Measurements from ENCODE around the gene ADM2. TPM values are rescaled to one million over a fixed set of nuclear protein-coding genes. Genes with fewer than 3 reads are reported as not detected.

Gene ADM2
- total RNA-seq, 1 experiment from 2014 or later: 10.9 TPM

- ATAC-seq (no peak), DNase-seq (ENCODE audit: low spot score) (no peak)
- Mint-ChIP-seq H3K4me1 (peaks cover 13% of the 10 kb centered on the region), H3K27me3 (ENCODE audit: low read depth) (peaks cover 14% of the 10 kb centered on the region), H3K9me3 (no peaks in the 10 kb centered on the region), H3K27ac (no peak overlapping the region), H3K36me3 (peaks cover 7% of the 10 kb centered on the region), H3K4me3 (no peak overlapping the region)
- ChIA-PET POLR2A (no interaction called here), CTCF (interaction anchor here (0.8 to 1.2 kb wide), 2 partner anchors 25 to 40 kb away, joined by 3 read pairs; partner anchors contain the start of gene SYCE3)
- no peak for TF ChIP-seq ZNF281 (CRISPR knock-in tag; IDR thresholded peaks at IDR 0.05)
- TF ChIP-seq NFATC4 (CRISPR knock-in tag; IDR thresholded peaks at IDR 0.05): no peak
- TF ChIP-seq, protein P1, sequence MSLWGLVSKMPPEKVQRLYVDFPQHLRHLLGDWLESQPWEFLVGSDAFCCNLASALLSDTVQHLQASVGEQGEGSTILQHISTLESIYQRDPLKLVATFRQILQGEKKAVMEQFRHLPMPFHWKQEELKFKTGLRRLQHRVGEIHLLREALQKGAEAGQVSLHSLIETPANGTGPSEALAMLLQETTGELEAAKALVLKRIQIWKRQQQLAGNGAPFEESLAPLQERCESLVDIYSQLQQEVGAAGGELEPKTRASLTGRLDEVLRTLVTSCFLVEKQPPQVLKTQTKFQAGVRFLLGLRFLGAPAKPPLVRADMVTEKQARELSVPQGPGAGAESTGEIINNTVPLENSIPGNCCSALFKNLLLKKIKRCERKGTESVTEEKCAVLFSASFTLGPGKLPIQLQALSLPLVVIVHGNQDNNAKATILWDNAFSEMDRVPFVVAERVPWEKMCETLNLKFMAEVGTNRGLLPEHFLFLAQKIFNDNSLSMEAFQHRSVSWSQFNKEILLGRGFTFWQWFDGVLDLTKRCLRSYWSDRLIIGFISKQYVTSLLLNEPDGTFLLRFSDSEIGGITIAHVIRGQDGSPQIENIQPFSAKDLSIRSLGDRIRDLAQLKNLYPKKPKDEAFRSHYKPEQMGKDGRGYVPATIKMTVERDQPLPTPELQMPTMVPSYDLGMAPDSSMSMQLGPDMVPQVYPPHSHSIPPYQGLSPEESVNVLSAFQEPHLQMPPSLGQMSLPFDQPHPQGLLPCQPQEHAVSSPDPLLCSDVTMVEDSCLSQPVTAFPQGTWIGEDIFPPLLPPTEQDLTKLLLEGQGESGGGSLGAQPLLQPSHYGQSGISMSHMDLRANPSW (CRISPR knock-in tag; conservative IDR thresholded peaks at IDR 0.05; ENCODE audit: low read depth): no peak
- no peak for TF ChIP-seq ESRRA (CRISPR knock-in tag; IDR thresholded peaks at IDR 0.05; ENCODE audit: borderline replicate concordance)
- TF ChIP-seq, protein P2, sequence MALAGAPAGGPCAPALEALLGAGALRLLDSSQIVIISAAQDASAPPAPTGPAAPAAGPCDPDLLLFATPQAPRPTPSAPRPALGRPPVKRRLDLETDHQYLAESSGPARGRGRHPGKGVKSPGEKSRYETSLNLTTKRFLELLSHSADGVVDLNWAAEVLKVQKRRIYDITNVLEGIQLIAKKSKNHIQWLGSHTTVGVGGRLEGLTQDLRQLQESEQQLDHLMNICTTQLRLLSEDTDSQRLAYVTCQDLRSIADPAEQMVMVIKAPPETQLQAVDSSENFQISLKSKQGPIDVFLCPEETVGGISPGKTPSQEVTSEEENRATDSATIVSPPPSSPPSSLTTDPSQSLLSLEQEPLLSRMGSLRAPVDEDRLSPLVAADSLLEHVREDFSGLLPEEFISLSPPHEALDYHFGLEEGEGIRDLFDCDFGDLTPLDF (CRISPR knock-in tag; IDR thresholded peaks at IDR 0.05): no peak
- TF ChIP-seq GRHL2 (CRISPR knock-in tag; IDR thresholded peaks at IDR 0.05; ENCODE audit: insufficient replicate concordance, severe bottlenecking): no peak
- no peak for TF ChIP-seq NR2C2 (CRISPR knock-in tag; IDR thresholded peaks at IDR 0.05)
- no peak for TF ChIP-seq TCF7 (CRISPR knock-in tag; IDR thresholded peaks at IDR 0.05; ENCODE audit: low read depth)
- no peak for TF ChIP-seq JAZF1 (CRISPR knock-in tag; IDR thresholded peaks at IDR 0.05)
These were observed 41.6 kb downstream of the ADM2 start for GRCh38 chr22:50522806-50523438.

DNA sequence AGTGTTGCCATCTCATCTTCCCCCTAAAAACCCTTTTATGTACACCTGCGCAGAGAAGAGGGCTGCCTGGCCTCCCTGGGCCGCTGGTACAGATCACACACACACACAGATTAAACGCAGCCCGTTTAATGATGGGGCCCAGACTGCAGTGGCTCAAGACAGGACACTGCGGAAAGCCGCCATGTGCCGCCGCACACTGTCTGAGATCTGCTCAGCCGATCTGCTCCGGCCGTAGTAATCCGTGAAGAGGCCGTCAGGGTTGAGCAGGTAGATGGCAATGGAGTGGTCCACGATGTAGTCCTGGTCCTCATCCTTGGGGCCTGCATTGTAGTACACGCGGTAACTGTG is 42.1 kb downstream of the ADM2 start:
- H3K9me3 Mint-ChIP-seq: no peaks in the 10 kb centered on the region
- no peak for TF ChIP-seq ZNF396 (CRISPR knock-in tag; IDR thresholded peaks at IDR 0.05; ENCODE audit: borderline replicate concordance)
- TF ChIP-seq TEAD4 (CRISPR knock-in tag; IDR thresholded peaks at IDR 0.05): no peak
- no peak for TF ChIP-seq JUN (CRISPR knock-in tag; IDR thresholded peaks at IDR 0.05)
- no peak for TF ChIP-seq ZNF232 (CRISPR knock-in tag; IDR thresholded peaks at IDR 0.05)
- TF ChIP-seq, protein P3, sequence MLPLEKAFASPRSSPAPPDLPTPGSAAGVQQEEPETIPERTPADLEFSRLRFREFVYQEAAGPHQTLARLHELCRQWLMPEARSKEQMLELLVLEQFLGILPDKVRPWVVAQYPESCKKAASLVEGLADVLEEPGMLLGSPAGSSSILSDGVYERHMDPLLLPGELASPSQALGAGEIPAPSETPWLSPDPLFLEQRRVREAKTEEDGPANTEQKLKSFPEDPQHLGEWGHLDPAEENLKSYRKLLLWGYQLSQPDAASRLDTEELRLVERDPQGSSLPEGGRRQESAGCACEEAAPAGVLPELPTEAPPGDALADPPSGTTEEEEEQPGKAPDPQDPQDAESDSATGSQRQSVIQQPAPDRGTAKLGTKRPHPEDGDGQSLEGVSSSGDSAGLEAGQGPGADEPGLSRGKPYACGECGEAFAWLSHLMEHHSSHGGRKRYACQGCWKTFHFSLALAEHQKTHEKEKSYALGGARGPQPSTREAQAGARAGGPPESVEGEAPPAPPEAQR (CRISPR knock-in tag; IDR thresholded peaks at IDR 0.05): no peak
- no peak for TF ChIP-seq ZBTB43 (CRISPR knock-in tag; IDR thresholded peaks at IDR 0.05)
- no peak for TF ChIP-seq ZNF416 (CRISPR knock-in tag; IDR thresholded peaks at IDR 0.05)
- TF ChIP-seq GABPB1 (CRISPR knock-in tag; IDR thresholded peaks at IDR 0.05): no peak
- TF ChIP-seq ZNF281 (CRISPR knock-in tag; IDR thresholded peaks at IDR 0.05): no peak
- TF ChIP-seq USF2 (CRISPR knock-in tag; IDR thresholded peaks at IDR 0.05): no peak
- no peak for TF ChIP-seq JAZF1 (CRISPR knock-in tag; IDR thresholded peaks at IDR 0.05)
- TF ChIP-seq, protein P4, sequence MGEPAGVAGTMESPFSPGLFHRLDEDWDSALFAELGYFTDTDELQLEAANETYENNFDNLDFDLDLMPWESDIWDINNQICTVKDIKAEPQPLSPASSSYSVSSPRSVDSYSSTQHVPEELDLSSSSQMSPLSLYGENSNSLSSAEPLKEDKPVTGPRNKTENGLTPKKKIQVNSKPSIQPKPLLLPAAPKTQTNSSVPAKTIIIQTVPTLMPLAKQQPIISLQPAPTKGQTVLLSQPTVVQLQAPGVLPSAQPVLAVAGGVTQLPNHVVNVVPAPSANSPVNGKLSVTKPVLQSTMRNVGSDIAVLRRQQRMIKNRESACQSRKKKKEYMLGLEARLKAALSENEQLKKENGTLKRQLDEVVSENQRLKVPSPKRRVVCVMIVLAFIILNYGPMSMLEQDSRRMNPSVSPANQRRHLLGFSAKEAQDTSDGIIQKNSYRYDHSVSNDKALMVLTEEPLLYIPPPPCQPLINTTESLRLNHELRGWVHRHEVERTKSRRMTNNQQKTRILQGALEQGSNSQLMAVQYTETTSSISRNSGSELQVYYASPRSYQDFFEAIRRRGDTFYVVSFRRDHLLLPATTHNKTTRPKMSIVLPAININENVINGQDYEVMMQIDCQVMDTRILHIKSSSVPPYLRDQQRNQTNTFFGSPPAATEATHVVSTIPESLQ (CRISPR knock-in tag; IDR thresholded peaks at IDR 0.05): no peak

More for the DNA sequence above, 42.1 kb downstream of the ADM2 start:
- ChIA-PET POLR2A (no interaction called here), CTCF (interaction anchor here (4.3 kb wide), 1 partner anchor 15 kb away, joined by 60 read pairs; the partner anchor contains the start of genes LMF2 and NCAPH2)
- Mint-ChIP-seq H3K4me1 (peaks cover 13% of the 10 kb centered on the region), H3K4me3 (no peak overlapping the region), H3K27ac (no peak overlapping the region), H3K36me3 (peaks cover 7% of the 10 kb centered on the region), H3K27me3 (ENCODE audit: low read depth) (peaks cover 19% of the 10 kb centered on the region)
- ATAC-seq: no peak
- DNase-seq (ENCODE audit: low spot score): no peak
